ENCODE measurements around the gene RIN3.

RIN3 gene

DNA sequence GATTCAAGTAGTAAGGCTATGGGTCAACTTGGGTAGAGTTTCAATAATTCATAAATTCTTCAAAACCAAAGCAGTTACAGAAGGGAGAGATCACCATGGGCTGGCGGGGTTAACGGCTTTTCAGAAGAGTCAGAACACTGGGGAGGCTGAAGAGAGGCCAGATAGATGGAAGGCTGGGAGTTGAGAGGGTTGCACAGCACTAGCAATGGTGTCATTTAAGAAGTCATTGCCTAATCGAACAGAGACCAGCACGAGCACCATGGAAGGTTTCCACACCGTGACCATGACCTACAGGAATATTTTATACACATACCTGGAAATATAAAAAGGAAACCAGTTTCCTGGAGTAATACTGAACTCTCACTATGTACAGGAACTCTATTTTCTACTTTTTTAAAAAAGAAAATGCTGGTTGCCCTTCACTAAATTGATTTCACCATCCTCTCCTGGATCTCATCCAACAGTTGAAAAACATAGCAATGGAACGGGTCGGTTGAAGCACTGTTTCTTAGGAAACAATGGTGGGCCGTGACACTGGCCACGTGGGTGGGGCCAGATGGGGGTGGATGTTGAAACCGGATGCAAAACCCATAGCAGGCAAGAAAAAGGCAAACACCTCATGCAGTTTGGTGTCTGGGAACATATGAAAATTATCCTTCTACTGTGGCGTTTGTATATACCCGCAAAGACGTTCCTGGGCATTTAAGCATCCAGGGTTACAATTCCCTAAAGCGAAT lies 38.0 kb upstream of the RIN3 start:
- TF ChIP-seq EZH2 (optimal IDR thresholded peaks at IDR 0.05; ENCODE audit: low read depth, low read length) (no peak), EZH2phosphoT487 (IDR thresholded peaks at IDR 0.05; ENCODE audit: low read length) (no peak)
- TF ChIP-seq, protein P1, sequence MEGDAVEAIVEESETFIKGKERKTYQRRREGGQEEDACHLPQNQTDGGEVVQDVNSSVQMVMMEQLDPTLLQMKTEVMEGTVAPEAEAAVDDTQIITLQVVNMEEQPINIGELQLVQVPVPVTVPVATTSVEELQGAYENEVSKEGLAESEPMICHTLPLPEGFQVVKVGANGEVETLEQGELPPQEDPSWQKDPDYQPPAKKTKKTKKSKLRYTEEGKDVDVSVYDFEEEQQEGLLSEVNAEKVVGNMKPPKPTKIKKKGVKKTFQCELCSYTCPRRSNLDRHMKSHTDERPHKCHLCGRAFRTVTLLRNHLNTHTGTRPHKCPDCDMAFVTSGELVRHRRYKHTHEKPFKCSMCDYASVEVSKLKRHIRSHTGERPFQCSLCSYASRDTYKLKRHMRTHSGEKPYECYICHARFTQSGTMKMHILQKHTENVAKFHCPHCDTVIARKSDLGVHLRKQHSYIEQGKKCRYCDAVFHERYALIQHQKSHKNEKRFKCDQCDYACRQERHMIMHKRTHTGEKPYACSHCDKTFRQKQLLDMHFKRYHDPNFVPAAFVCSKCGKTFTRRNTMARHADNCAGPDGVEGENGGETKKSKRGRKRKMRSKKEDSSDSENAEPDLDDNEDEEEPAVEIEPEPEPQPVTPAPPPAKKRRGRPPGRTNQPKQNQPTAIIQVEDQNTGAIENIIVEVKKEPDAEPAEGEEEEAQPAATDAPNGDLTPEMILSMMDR (IDR thresholded peaks at IDR 0.05; ENCODE audit: low read length): no peak
- peak overlapping the region; percentile 24; the same call in 1 of the 2 replicates for H3K4me2 ChIP-seq (ENCODE audit: low read depth, low read length)
- no peak overlapping the region for H3K4me3 ChIP-seq (ENCODE audit: low read length)
- H3K36me3 ChIP-seq (replicated peaks; ENCODE audit: insufficient read depth, low read length): no peaks in the 10 kb centered on the region
- H3K27me3 ChIP-seq (replicated peaks; ENCODE audit: insufficient read depth, low read length): no peaks in the 10 kb centered on the region
- H3K79me2 ChIP-seq (ENCODE audit: low read length): no peaks in the 10 kb centered on the region
- no peak overlapping the region for H3K9ac ChIP-seq (ENCODE audit: low read length)
- no peak for DNase-seq
- H4K20me1 ChIP-seq (ENCODE audit: insufficient read depth, low read length): no peaks in the 10 kb centered on the region
- H3K9me3 ChIP-seq (replicated peaks; ENCODE audit: insufficient read depth, low read length): no peaks in the 10 kb centered on the region
- no peaks in the 10 kb centered on the region for H3K9me2 ChIP-seq (replicated peaks; ENCODE audit: insufficient read depth, low read length)
- H2AFZ ChIP-seq (ENCODE audit: low read length): no peak overlapping the region
- no peaks in the 10 kb centered on the region for H3F3A ChIP-seq (ENCODE audit: insufficient read depth, low read length)
- H3K27ac ChIP-seq (ENCODE audit: low read length): no peak overlapping the region
- no peaks in the 10 kb centered on the region for H3K4me1 ChIP-seq (ENCODE audit: low read length)

- no peak overlapping the region for H3K9ac ChIP-seq (ENCODE audit: low read length)
- no peak for TF ChIP-seq EZH2 (optimal IDR thresholded peaks at IDR 0.05; ENCODE audit: low read depth, low read length)
- TF ChIP-seq, protein P1 (IDR thresholded peaks at IDR 0.05; ENCODE audit: low read length): no peak
- no peak for TF ChIP-seq EZH2phosphoT487 (IDR thresholded peaks at IDR 0.05; ENCODE audit: low read length)
- H3K27ac ChIP-seq (ENCODE audit: low read length): no peak overlapping the region
- H3F3A ChIP-seq (ENCODE audit: insufficient read depth, low read length): no peaks in the 10 kb centered on the region
- no peak for DNase-seq
- no peaks in the 10 kb centered on the region for H4K20me1 ChIP-seq (ENCODE audit: insufficient read depth, low read length)
- no peak overlapping the region for H3K4me2 ChIP-seq (ENCODE audit: low read depth, low read length)
- no peaks in the 10 kb centered on the region for H3K9me2 ChIP-seq (replicated peaks; ENCODE audit: insufficient read depth, low read length)
- H3K4me3 ChIP-seq (ENCODE audit: low read length): no peak overlapping the region
- H2AFZ ChIP-seq (ENCODE audit: low read length): no peak overlapping the region
- no peaks in the 10 kb centered on the region for H3K4me1 ChIP-seq (ENCODE audit: low read length)
- no peaks in the 10 kb centered on the region for H3K79me2 ChIP-seq (ENCODE audit: low read length)
- no peaks in the 10 kb centered on the region for H3K27me3 ChIP-seq (replicated peaks; ENCODE audit: insufficient read depth, low read length)
- no peaks in the 10 kb centered on the region for H3K9me3 ChIP-seq (replicated peaks; ENCODE audit: insufficient read depth, low read length)
- H3K36me3 ChIP-seq (replicated peaks; ENCODE audit: insufficient read depth, low read length): no peaks in the 10 kb centered on the region
Observed at GRCh38 chr14:92480856-92481255, 32.7 kb upstream of the RIN3 start.

GRCh38 chr14:92481386-92481785 lies 32.2 kb upstream of the RIN3 start:
- H3K27ac ChIP-seq (ENCODE audit: low read length): no peak overlapping the region
- no peaks in the 10 kb centered on the region for H3F3A ChIP-seq (ENCODE audit: insufficient read depth, low read length)
- DNase-seq: no peak

More at GRCh38 chr14:92481386-92481785, 32.2 kb upstream of the RIN3 start:
- H3K4me2 ChIP-seq (ENCODE audit: low read depth, low read length): no peak overlapping the region
- no peaks in the 10 kb centered on the region for H3K27me3 ChIP-seq (replicated peaks; ENCODE audit: insufficient read depth, low read length)
- no peak overlapping the region for H3K9ac ChIP-seq (ENCODE audit: low read length)
- H3K9me2 ChIP-seq (replicated peaks; ENCODE audit: insufficient read depth, low read length): no peaks in the 10 kb centered on the region
- no peaks in the 10 kb centered on the region for H4K20me1 ChIP-seq (ENCODE audit: insufficient read depth, low read length)
- no peaks in the 10 kb centered on the region for H3K4me1 ChIP-seq (ENCODE audit: low read length)
- no peaks in the 10 kb centered on the region for H3K79me2 ChIP-seq (ENCODE audit: low read length)
- H2AFZ ChIP-seq (ENCODE audit: low read length): no peak overlapping the region
- no peak overlapping the region for H3K4me3 ChIP-seq (ENCODE audit: low read length)
- no peaks in the 10 kb centered on the region for H3K9me3 ChIP-seq (replicated peaks; ENCODE audit: insufficient read depth, low read length)
- TF ChIP-seq EZH2 (optimal IDR thresholded peaks at IDR 0.05; ENCODE audit: low read depth, low read length): no peak
- TF ChIP-seq, protein P1 (IDR thresholded peaks at IDR 0.05; ENCODE audit: low read length): no peak
- no peak for TF ChIP-seq EZH2phosphoT487 (IDR thresholded peaks at IDR 0.05; ENCODE audit: low read length)
- no peaks in the 10 kb centered on the region for H3K36me3 ChIP-seq (replicated peaks; ENCODE audit: insufficient read depth, low read length)
